GM12865 (cell line): ENCODE results near the gene CCDC80.

Experiments
- DNase-seq: peaks from one replicate; pipeline ENCODE4 v3.0.0; 2010; ENCODE audit warnings: low read depth
- H3K4me3 ChIP-seq: 2 replicates; pipeline ENCODE4 v1.5.1; 2011; ENCODE audit warnings: mild to moderate bottlenecking, low read depth, low read length, control low read depth
- CTCF ChIP-seq: IDR thresholded peaks from 2 replicates; pipeline ENCODE4 v1.5.1; 2011; ENCODE audit warnings: low read length, control low read depth, low read depth, inconsistent platforms; ENCODE audit not compliant: insufficient read depth; ENCODE audit errors: missing control alignments

The CCDC80 gene

GRCh38 chr3:112650482-112650881 is 9.5 kb upstream of the CCDC80 start:
- no peak for TF ChIP-seq CTCF

GRCh38 chr3:112649478-112649735 is 8.5 kb upstream of the CCDC80 start:
- DNase-seq = no peak
- TF ChIP-seq CTCF = no peak
- no peak overlapping the region for H3K4me3 ChIP-seq

More at GRCh38 chr3:112650482-112650881, 9.5 kb upstream of the CCDC80 start:
- no peak overlapping the region for H3K4me3 ChIP-seq
- DNase-seq = no peak

DNA sequence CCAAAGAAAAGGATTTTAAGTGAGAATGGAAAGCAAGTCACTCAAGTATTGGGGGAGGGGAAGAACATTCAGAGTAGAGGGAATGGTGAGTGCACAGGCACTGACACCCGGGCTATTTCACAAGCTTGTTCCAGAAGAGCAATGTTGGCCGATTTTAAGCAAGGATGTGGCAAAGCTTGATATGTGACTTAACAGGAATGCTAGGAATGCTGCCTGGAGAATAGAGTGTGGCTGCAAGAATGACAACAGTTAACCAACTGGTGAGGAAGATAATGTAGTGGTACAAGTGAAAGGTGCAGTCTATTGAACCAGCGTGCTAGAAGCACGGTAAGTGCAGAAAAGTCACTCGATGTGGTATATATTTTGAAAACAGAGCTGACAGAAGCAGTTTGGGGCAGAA is 6.2 kb upstream of the CCDC80 start:
- DNase-seq = no peak
- TF ChIP-seq CTCF = no peak
- no peak overlapping the region for H3K4me3 ChIP-seq

- no peak for TF ChIP-seq CTCF
- no peak for DNase-seq
- no peak overlapping the region for H3K4me3 ChIP-seq
These were observed 5.7 kb upstream of the CCDC80 start for GRCh38 chr3:112646623-112647022.

- H3K4me3 ChIP-seq = no peak overlapping the region
- TF ChIP-seq CTCF = no peak
- DNase-seq = no peak
These were observed 3.5 kb upstream of the CCDC80 start for GRCh38 chr3:112644453-112644852.

- DNase-seq = no peak
- no peak overlapping the region for H3K4me3 ChIP-seq
- TF ChIP-seq CTCF = no peak
These were observed 2.8 kb upstream of the CCDC80 start for GRCh38 chr3:112643621-112644240.

DNA sequence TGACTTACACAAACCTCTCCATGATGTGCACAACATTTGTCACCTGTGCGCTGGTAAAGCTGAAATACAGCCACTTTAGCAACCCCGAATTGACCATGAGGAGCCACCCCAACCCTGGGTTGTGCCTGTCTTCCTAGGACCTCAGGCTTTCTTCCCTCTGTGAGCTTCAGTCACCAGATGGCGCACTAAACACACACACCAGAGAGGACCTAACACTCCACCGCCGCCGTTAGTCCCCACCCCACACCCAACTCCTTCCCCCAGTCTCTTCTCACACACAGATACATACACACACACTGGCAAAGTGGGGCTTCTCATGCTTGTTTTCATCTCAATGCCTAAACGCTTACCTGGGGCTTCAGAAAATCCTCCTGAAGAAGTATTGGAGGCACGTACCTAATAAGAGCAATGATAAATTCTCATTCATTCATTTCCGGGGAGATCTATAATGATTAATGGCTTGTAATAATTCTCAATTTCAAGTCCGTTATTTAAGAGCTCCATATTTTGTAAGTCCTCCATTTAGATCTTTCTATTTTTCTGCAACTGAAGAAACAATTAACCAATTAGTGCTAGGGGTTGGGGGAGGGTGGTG is 2.1 kb upstream of the CCDC80 start:
- DNase-seq = peak; percentile 86
- peak; percentile 87 for TF ChIP-seq CTCF
- no peak overlapping the region for H3K4me3 ChIP-seq
